HL-60 (cell line): ENCODE results near the gene SMIM38.

ENCODE experiments used
- CTCF ChIP-seq: IDR thresholded peaks from one replicate; pipeline ENCODE4 v1.5.1; 2011; ENCODE audit warnings: low read length, control low read depth, inconsistent platforms; ENCODE audit not compliant: insufficient read depth
- GABPA ChIP-seq: IDR thresholded peaks from 2 replicates; pipeline ENCODE4 v1.6.1; 2012; ENCODE audit warnings: low read depth
- POLR2AphosphoS5 ChIP-seq: IDR thresholded peaks from 2 replicates; pipeline ENCODE4 v1.6.1; 2012; ENCODE audit warnings: low read depth

GRCh38 chr11:69187540-69188065, 31.9 kb downstream of the SMIM38 start:
- TF ChIP-seq CTCF: no peak
- no peak for TF ChIP-seq GABPA
- no peak for TF ChIP-seq POLR2AphosphoS5
